ENCODE measurements around the gene SLC15A3.

DNA sequence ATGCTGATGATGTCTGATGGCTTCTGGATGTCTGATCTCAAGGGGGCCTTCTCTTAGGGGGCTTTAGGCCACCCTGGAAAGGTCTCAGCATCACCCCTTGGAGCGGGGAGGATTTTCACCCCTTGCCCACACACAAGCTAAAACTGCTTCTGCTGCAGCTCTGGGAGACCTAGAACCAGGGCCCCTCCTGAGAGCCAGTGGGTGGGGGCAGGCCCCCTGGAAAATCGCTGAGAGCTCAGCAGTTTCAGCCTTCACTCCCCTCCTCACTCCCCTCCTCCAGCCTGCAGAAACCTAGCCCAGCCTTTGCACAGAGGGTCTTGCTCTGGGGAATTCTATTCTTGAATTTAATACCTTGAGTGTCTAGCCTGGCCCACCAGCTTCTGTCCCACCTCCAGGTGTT lies 36.7 kb upstream of the SLC15A3 start:
- no peak for TF ChIP-seq POLR2AphosphoS5 (IDR thresholded peaks at IDR 0.05; ENCODE audit: low read depth, low read length)
- TF ChIP-seq SIN3A (IDR thresholded peaks at IDR 0.05; ENCODE audit: borderline replicate concordance, insufficient read depth, low read length), result no peak
- TF ChIP-seq, protein P1, sequence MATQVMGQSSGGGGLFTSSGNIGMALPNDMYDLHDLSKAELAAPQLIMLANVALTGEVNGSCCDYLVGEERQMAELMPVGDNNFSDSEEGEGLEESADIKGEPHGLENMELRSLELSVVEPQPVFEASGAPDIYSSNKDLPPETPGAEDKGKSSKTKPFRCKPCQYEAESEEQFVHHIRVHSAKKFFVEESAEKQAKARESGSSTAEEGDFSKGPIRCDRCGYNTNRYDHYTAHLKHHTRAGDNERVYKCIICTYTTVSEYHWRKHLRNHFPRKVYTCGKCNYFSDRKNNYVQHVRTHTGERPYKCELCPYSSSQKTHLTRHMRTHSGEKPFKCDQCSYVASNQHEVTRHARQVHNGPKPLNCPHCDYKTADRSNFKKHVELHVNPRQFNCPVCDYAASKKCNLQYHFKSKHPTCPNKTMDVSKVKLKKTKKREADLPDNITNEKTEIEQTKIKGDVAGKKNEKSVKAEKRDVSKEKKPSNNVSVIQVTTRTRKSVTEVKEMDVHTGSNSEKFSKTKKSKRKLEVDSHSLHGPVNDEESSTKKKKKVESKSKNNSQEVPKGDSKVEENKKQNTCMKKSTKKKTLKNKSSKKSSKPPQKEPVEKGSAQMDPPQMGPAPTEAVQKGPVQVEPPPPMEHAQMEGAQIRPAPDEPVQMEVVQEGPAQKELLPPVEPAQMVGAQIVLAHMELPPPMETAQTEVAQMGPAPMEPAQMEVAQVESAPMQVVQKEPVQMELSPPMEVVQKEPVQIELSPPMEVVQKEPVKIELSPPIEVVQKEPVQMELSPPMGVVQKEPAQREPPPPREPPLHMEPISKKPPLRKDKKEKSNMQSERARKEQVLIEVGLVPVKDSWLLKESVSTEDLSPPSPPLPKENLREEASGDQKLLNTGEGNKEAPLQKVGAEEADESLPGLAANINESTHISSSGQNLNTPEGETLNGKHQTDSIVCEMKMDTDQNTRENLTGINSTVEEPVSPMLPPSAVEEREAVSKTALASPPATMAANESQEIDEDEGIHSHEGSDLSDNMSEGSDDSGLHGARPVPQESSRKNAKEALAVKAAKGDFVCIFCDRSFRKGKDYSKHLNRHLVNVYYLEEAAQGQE (IDR thresholded peaks at IDR 0.05; ENCODE audit: insufficient read depth in 1 of 2, low read depth in 2 of 2, low read length in 2 of 2), result no peak
- no peak for TF ChIP-seq TAF1 (IDR thresholded peaks at IDR 0.05; ENCODE audit: borderline replicate concordance, insufficient read depth, low read length)

All from PFSK-1 (cell line).